ENCODE measurements around the gene KL.

The KL gene

GRCh38 chr13:33034882-33035520 is 18.8 kb downstream of the KL start:
- no peak for TF ChIP-seq CTCF (IDR thresholded peaks at IDR 0.05)
- Histone ChIP-seq H3K4me3 (ENCODE audit: low read depth in 1 of 2, low read length in 1 of 2) (peak overlapping the region; percentile 53 to 60), H3K9me3 (no peaks in the 10 kb centered on the region), H3K4me1 (ENCODE audit: control insufficient read depth in 1 of 2, insufficient read depth in 1 of 2, low read depth in 1 of 2, low read length in 1 of 2) (peaks cover 45% of the 10 kb centered on the region in 2 experiments), H3K27ac (peak overlapping the region; percentile 86), H3K36me3 (no peaks in the 10 kb centered on the region), H3K27me3 (no peaks in the 10 kb centered on the region)

- Histone ChIP-seq H3K27ac (no peak overlapping the region), H3K36me3 (no peaks in the 10 kb centered on the region), H3K4me1 (ENCODE audit: control insufficient read depth in 1 of 2, insufficient read depth in 1 of 2, low read depth in 1 of 2, low read length in 1 of 2) (peaks cover 43 to 44% of the 10 kb centered on the region in 2 experiments), H3K27me3 (no peaks in the 10 kb centered on the region), H3K9me3 (no peaks in the 10 kb centered on the region), H3K4me3 (ENCODE audit: low read depth in 1 of 2, low read length in 1 of 2) (no peak overlapping the region)
- no peak for TF ChIP-seq CTCF (IDR thresholded peaks at IDR 0.05)
Measured at GRCh38 chr13:33037673-33038072, 21.4 kb downstream of the KL start.

- no peak overlapping the region for H3K4me3 ChIP-seq (ENCODE audit: low read depth in 1 of 2, low read length in 1 of 2)
- no peaks in the 10 kb centered on the region for H3K27me3 ChIP-seq
- H3K4me1 ChIP-seq (ENCODE audit: control insufficient read depth in 1 of 2, insufficient read depth in 1 of 2, low read depth in 1 of 2, low read length in 1 of 2), result peaks cover 20 to 26% of the 10 kb centered on the region in 2 experiments
- TF ChIP-seq CTCF (IDR thresholded peaks at IDR 0.05), result no peak
- no peaks in the 10 kb centered on the region for H3K9me3 ChIP-seq
- H3K27ac ChIP-seq, result peak overlapping the region; percentile 58
- H3K36me3 ChIP-seq, result no peaks in the 10 kb centered on the region
Measured at GRCh38 chr13:33040090-33040489, 23.9 kb downstream of the KL start.

- TF ChIP-seq CTCF (IDR thresholded peaks at IDR 0.05), result no peak
- no peaks in the 10 kb centered on the region for H3K27me3 ChIP-seq
- no peak overlapping the region for H3K4me3 ChIP-seq (ENCODE audit: low read depth in 1 of 2, low read length in 1 of 2)
- H3K4me1 ChIP-seq (ENCODE audit: control insufficient read depth in 1 of 2, insufficient read depth in 1 of 2, low read depth in 1 of 2, low read length in 1 of 2), result no peaks in the 10 kb centered on the region
- H3K36me3 ChIP-seq, result no peaks in the 10 kb centered on the region
- no peaks in the 10 kb centered on the region for H3K9me3 ChIP-seq
- H3K27ac ChIP-seq, result no peak overlapping the region
Measured at GRCh38 chr13:33045851-33046592, 29.8 kb downstream of the KL start.

GRCh38 chr13:33050161-33050560 is 33.9 kb downstream of the KL start:
- H3K27ac ChIP-seq, result no peak overlapping the region
- H3K9me3 ChIP-seq, result no peaks in the 10 kb centered on the region
- no peaks in the 10 kb centered on the region for H3K27me3 ChIP-seq
- no peaks in the 10 kb centered on the region for H3K36me3 ChIP-seq
- no peaks in the 10 kb centered on the region for H3K4me1 ChIP-seq (ENCODE audit: control insufficient read depth in 1 of 2, insufficient read depth in 1 of 2, low read depth in 1 of 2, low read length in 1 of 2)
- TF ChIP-seq CTCF (IDR thresholded peaks at IDR 0.05), result no peak
- no peak overlapping the region for H3K4me3 ChIP-seq (ENCODE audit: low read depth in 1 of 2, low read length in 1 of 2)
